ENCODE data around the gene FPR3.

DNA sequence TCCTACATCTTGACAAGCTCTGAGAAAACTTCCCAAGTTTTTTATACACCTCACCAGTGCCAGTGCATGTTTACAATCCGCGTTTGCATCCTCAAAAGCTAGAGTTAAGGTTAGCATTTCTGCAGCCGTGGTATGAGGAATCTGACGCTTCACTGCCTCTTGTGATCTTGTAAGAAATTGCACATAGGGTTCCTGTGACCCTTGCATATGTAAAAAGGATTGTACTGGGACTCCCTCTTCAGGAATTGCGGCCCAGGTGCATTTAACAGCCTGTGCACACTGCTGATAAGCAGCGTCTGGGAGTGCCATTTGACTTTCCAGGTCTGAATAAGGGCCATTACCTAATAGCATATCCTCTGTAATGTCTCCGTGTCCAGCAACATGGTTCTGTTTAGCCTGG is 15.3 kb downstream of the FPR3 start:
- TF ChIP-seq, protein P1, sequence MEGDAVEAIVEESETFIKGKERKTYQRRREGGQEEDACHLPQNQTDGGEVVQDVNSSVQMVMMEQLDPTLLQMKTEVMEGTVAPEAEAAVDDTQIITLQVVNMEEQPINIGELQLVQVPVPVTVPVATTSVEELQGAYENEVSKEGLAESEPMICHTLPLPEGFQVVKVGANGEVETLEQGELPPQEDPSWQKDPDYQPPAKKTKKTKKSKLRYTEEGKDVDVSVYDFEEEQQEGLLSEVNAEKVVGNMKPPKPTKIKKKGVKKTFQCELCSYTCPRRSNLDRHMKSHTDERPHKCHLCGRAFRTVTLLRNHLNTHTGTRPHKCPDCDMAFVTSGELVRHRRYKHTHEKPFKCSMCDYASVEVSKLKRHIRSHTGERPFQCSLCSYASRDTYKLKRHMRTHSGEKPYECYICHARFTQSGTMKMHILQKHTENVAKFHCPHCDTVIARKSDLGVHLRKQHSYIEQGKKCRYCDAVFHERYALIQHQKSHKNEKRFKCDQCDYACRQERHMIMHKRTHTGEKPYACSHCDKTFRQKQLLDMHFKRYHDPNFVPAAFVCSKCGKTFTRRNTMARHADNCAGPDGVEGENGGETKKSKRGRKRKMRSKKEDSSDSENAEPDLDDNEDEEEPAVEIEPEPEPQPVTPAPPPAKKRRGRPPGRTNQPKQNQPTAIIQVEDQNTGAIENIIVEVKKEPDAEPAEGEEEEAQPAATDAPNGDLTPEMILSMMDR (IDR thresholded peaks at IDR 0.05) = no peak
- TF ChIP-seq EZH2 (IDR thresholded peaks at IDR 0.05; ENCODE audit: borderline replicate concordance, insufficient read depth, low read depth, low read length, poor library complexity, severe bottlenecking) = no peak
